ENCODE results near the gene LCN9.

LCN9 gene

DNA sequence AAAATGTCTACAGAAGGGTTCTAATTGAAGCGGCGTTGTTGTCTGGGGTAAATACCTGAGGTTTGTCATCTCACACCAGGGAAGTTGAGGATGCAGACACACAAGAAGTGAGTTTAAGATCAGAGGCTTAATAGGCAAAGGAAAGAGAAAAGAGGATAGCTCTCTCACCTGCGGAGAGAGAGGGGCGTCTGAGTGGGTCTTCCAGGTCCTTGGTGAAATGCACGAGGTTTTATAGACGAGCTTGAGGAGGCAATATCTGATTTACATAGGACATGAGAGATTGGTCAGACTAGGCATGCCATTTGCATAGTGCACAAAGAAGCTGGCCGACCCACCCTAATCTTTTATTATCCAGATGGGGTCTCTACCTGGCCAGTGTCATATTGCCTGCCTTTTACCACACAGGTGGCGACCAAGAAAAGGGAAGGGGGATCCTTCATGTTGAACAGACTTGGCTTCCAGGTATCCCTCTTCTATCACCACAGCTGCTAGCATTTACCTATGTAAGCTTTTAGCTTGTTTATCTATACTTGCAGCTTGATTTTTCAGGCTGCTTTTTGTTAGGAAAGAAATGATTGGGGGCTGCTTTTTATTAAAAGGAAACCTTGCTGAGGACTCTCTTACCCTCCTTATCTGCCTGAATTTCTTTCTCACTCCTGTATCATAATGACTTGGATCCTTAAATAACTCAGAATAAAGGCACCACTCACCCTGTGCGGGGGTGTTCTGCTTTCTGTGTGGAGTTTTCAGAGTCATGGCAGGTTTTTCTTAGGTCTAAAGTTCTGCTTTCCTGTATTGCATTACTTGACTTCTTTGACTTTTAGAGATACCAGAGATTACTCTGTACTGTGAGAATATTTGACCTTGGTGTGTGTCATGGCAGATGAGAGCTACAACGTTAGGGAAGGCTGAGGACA lies 14.4 kb upstream of the LCN9 start:
- H3K9me3 ChIP-seq (ENCODE audit: control insufficient read depth, insufficient read depth, low read depth, low read length), result peaks cover 87% of the 10 kb centered on the region
- H3K4me3 ChIP-seq (ENCODE audit: low read depth, low read length), result peak overlapping the region; percentile 12; the same call in 1 of the 2 replicates
- no peaks in the 10 kb centered on the region for H3K4me1 ChIP-seq (ENCODE audit: control insufficient read depth, insufficient read depth, low read length)
- H3K27ac ChIP-seq (ENCODE audit: low read depth, low read length), result no peak overlapping the region
- no peaks in the 10 kb centered on the region for H3K27me3 ChIP-seq (ENCODE audit: control insufficient read depth, insufficient read depth, low read length)
- no peak overlapping the region for H3K9ac ChIP-seq (ENCODE audit: low read length)
- no peaks in the 10 kb centered on the region for H3K36me3 ChIP-seq (ENCODE audit: control insufficient read depth, insufficient read depth, low read length)

- Histone ChIP-seq H3K4me1 (ENCODE audit: control insufficient read depth, insufficient read depth, low read length) (no peaks in the 10 kb centered on the region), H3K4me3 (ENCODE audit: low read depth, low read length) (peak overlapping the region; percentile 12; the same call in 1 of the 2 replicates), H3K36me3 (ENCODE audit: control insufficient read depth, insufficient read depth, low read length) (no peaks in the 10 kb centered on the region), H3K27ac (ENCODE audit: low read depth, low read length) (no peak overlapping the region), H3K9ac (ENCODE audit: low read length) (no peak overlapping the region), H3K9me3 (ENCODE audit: control insufficient read depth, insufficient read depth, low read depth, low read length) (peaks cover 86% of the 10 kb centered on the region), H3K27me3 (ENCODE audit: control insufficient read depth, insufficient read depth, low read length) (no peaks in the 10 kb centered on the region)
These were observed 13.6 kb upstream of the LCN9 start for GRCh38 chr9:135649508-135649907.

GRCh38 chr9:135650408-135650807 lies 12.7 kb upstream of the LCN9 start:
- no peaks in the 10 kb centered on the region for H3K36me3 ChIP-seq (ENCODE audit: control insufficient read depth, insufficient read depth, low read length)
- H3K4me3 ChIP-seq (ENCODE audit: low read depth, low read length), result peak overlapping the region; percentile 6; the same call in 1 of the 2 replicates
- H3K9me3 ChIP-seq (ENCODE audit: control insufficient read depth, insufficient read depth, low read depth, low read length), result peaks cover 86% of the 10 kb centered on the region
- no peak overlapping the region for H3K9ac ChIP-seq (ENCODE audit: low read length)
- H3K27ac ChIP-seq (ENCODE audit: low read depth, low read length), result no peak overlapping the region
- no peaks in the 10 kb centered on the region for H3K4me1 ChIP-seq (ENCODE audit: control insufficient read depth, insufficient read depth, low read length)
- H3K27me3 ChIP-seq (ENCODE audit: control insufficient read depth, insufficient read depth, low read length), result no peaks in the 10 kb centered on the region

- Histone ChIP-seq H3K4me3 (ENCODE audit: low read depth, low read length) (no peak overlapping the region), H3K36me3 (ENCODE audit: control insufficient read depth, insufficient read depth, low read length) (no peaks in the 10 kb centered on the region), H3K27ac (ENCODE audit: low read depth, low read length) (no peak overlapping the region), H3K9ac (ENCODE audit: low read length) (no peak overlapping the region), H3K9me3 (ENCODE audit: control insufficient read depth, insufficient read depth, low read depth, low read length) (peaks cover 57% of the 10 kb centered on the region), H3K4me1 (ENCODE audit: control insufficient read depth, insufficient read depth, low read length) (no peaks in the 10 kb centered on the region), H3K27me3 (ENCODE audit: control insufficient read depth, insufficient read depth, low read length) (no peaks in the 10 kb centered on the region)
These were observed 7.8 kb upstream of the LCN9 start for GRCh38 chr9:135655317-135655716.

GRCh38 chr9:135657416-135657815 lies 5.7 kb upstream of the LCN9 start:
- no peak overlapping the region for H3K4me3 ChIP-seq (ENCODE audit: low read depth, low read length)
- H3K36me3 ChIP-seq (ENCODE audit: control insufficient read depth, insufficient read depth, low read length), result no peaks in the 10 kb centered on the region
- H3K4me1 ChIP-seq (ENCODE audit: control insufficient read depth, insufficient read depth, low read length), result peaks cover 4% of the 10 kb centered on the region; the same call in 1 of the 2 replicates
- no peak overlapping the region for H3K9ac ChIP-seq (ENCODE audit: low read length)
- no peaks in the 10 kb centered on the region for H3K27me3 ChIP-seq (ENCODE audit: control insufficient read depth, insufficient read depth, low read length)
- H3K9me3 ChIP-seq (ENCODE audit: control insufficient read depth, insufficient read depth, low read depth, low read length), result peaks cover 44% of the 10 kb centered on the region
- no peak overlapping the region for H3K27ac ChIP-seq (ENCODE audit: low read depth, low read length)

- no peaks in the 10 kb centered on the region for H3K36me3 ChIP-seq (ENCODE audit: control insufficient read depth, insufficient read depth, low read length)
- H3K9ac ChIP-seq (ENCODE audit: low read length), result no peak overlapping the region
- no peaks in the 10 kb centered on the region for H3K27me3 ChIP-seq (ENCODE audit: control insufficient read depth, insufficient read depth, low read length)
- peaks cover 4% of the 10 kb centered on the region; the same call in 1 of the 2 replicates for H3K4me1 ChIP-seq (ENCODE audit: control insufficient read depth, insufficient read depth, low read length)
- H3K4me3 ChIP-seq (ENCODE audit: low read depth, low read length), result no peak overlapping the region
- no peak overlapping the region for H3K27ac ChIP-seq (ENCODE audit: low read depth, low read length)
- H3K9me3 ChIP-seq (ENCODE audit: control insufficient read depth, insufficient read depth, low read depth, low read length), result peaks cover 32% of the 10 kb centered on the region
These were observed 3.9 kb upstream of the LCN9 start for GRCh38 chr9:135659252-135659651.

DNA sequence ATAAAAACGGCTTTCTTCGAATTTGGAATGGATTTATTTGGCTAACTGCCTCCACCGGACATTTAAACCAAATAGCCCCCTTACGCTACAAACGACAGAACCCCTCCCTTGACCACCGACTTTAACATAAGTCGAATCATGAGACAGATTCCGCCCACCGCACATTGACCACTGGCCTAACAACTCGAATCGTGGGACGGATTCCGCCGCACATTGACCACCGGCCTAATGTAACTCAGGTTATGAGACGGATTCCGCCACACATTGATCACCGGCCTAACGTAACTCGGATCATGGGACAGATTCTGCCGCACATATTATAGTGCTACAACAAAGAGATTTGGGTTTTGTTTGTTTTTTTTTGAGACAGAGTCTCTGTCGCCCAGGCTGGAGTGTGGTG lies 2.7 kb upstream of the LCN9 start:
- peaks cover 4% of the 10 kb centered on the region; the same call in 1 of the 2 replicates for H3K4me1 ChIP-seq (ENCODE audit: control insufficient read depth, insufficient read depth, low read length)
- no peak overlapping the region for H3K27ac ChIP-seq (ENCODE audit: low read depth, low read length)
- H3K4me3 ChIP-seq (ENCODE audit: low read depth, low read length), result no peak overlapping the region
- no peak overlapping the region for H3K9ac ChIP-seq (ENCODE audit: low read length)
- peaks cover 21% of the 10 kb centered on the region for H3K9me3 ChIP-seq (ENCODE audit: control insufficient read depth, insufficient read depth, low read depth, low read length)
- H3K36me3 ChIP-seq (ENCODE audit: control insufficient read depth, insufficient read depth, low read length), result no peaks in the 10 kb centered on the region
- no peaks in the 10 kb centered on the region for H3K27me3 ChIP-seq (ENCODE audit: control insufficient read depth, insufficient read depth, low read length)

DNA sequence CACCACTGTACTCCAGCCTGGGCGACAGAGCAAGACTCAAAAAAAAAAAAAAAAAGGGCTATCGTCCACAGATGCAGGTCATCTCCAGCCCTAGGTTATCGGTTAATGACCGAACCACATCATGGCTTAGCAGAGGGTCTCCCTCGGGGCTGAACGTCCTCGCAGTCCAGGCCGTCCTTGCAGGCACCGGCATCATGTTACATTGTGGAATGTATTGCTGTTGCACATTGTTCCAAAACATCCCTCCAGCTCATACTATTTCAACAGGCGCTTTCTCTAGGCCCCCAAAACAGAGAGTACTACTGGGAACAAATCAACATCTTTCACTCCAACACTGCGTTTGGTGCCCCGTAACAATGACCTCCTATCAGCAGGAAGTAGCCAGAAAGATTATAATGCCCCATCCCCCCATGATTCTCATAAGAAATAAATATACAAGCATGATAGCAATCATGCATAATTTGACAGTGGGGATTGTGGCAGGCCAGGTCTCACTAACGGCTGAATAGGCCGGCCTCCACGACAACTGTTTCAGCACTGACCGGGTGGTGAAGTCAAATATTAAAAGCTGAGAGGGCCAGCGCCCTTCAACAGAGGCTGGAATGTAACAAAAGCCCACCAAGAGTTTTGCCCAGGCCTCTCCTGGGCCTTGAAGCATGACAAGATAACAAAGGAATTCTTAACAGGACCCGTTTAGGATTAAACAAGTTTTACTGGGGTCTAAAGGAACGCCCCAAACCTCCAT lies 1.1 kb upstream of the LCN9 start:
- H3K27me3 ChIP-seq (ENCODE audit: control insufficient read depth, insufficient read depth, low read length), result no peaks in the 10 kb centered on the region; the same call in 1 of the 2 replicates
- peaks cover 14% of the 10 kb centered on the region for H3K9me3 ChIP-seq (ENCODE audit: control insufficient read depth, insufficient read depth, low read depth, low read length)
- H3K4me1 ChIP-seq (ENCODE audit: control insufficient read depth, insufficient read depth, low read length), result peaks cover 4% of the 10 kb centered on the region; the same call in 1 of the 2 replicates
- H3K9ac ChIP-seq (ENCODE audit: low read length), result no peak overlapping the region
- no peak overlapping the region for H3K4me3 ChIP-seq (ENCODE audit: low read depth, low read length)
- no peak overlapping the region for H3K27ac ChIP-seq (ENCODE audit: low read depth, low read length)
- H3K36me3 ChIP-seq (ENCODE audit: control insufficient read depth, insufficient read depth, low read length), result no peaks in the 10 kb centered on the region

- Histone ChIP-seq H3K4me3 (ENCODE audit: low read depth, low read length) (no peak overlapping the region), H3K27ac (ENCODE audit: low read depth, low read length) (no peak overlapping the region), H3K36me3 (ENCODE audit: control insufficient read depth, insufficient read depth, low read length) (no peaks in the 10 kb centered on the region), H3K9ac (ENCODE audit: low read length) (no peak overlapping the region), H3K9me3 (ENCODE audit: control insufficient read depth, insufficient read depth, low read depth, low read length) (peaks cover 5% of the 10 kb centered on the region), H3K27me3 (ENCODE audit: control insufficient read depth, insufficient read depth, low read length) (no peaks in the 10 kb centered on the region; the same call in 1 of the 2 replicates), H3K4me1 (ENCODE audit: control insufficient read depth, insufficient read depth, low read length) (peaks cover 4% of the 10 kb centered on the region; the same call in 1 of the 2 replicates)
These were observed 302 bp downstream of the LCN9 start for GRCh38 chr9:135663451-135663770.

- H3K4me3 ChIP-seq (ENCODE audit: low read depth, low read length), result no peak overlapping the region
- H3K36me3 ChIP-seq (ENCODE audit: control insufficient read depth, insufficient read depth, low read length), result no peaks in the 10 kb centered on the region
- no peaks in the 10 kb centered on the region; the same call in 1 of the 2 replicates for H3K27me3 ChIP-seq (ENCODE audit: control insufficient read depth, insufficient read depth, low read length)
- no peak overlapping the region for H3K9ac ChIP-seq (ENCODE audit: low read length)
- H3K9me3 ChIP-seq (ENCODE audit: control insufficient read depth, insufficient read depth, low read depth, low read length), result peaks cover 8% of the 10 kb centered on the region
- no peak overlapping the region for H3K27ac ChIP-seq (ENCODE audit: low read depth, low read length)
- H3K4me1 ChIP-seq (ENCODE audit: control insufficient read depth, insufficient read depth, low read length), result peaks cover 4% of the 10 kb centered on the region; the same call in 1 of the 2 replicates
These were observed 748 bp downstream of the LCN9 start for GRCh38 chr9:135663857-135664256.

DNA sequence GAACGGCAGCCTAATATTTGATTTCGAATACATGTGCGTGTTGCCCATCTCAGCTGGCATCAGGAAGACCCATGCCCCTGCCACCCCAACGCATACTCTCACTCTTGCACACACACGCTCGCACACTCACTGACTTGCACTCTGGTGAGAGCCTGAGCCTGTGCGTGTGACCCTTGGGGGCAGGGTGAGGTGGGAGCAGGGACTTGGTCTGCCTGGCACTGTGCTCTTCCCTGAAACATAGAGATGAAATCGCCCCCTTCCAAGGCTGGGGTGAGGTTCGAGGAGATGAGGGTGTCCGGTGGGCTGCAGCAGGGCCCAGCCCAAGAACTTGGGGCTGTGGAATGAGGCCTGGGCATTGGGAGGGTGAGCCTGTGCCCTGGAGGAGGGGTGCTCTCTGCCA lies 1.2 kb downstream of the LCN9 start:
- Histone ChIP-seq H3K36me3 (ENCODE audit: control insufficient read depth, insufficient read depth, low read length) (no peaks in the 10 kb centered on the region), H3K9ac (ENCODE audit: low read length) (no peak overlapping the region), H3K27ac (ENCODE audit: low read depth, low read length) (no peak overlapping the region), H3K27me3 (ENCODE audit: control insufficient read depth, insufficient read depth, low read length) (no peaks in the 10 kb centered on the region; the same call in 1 of the 2 replicates), H3K4me3 (ENCODE audit: low read depth, low read length) (no peak overlapping the region), H3K9me3 (ENCODE audit: control insufficient read depth, insufficient read depth, low read depth, low read length) (peaks cover 12% of the 10 kb centered on the region), H3K4me1 (ENCODE audit: control insufficient read depth, insufficient read depth, low read length) (peaks cover 4% of the 10 kb centered on the region; the same call in 1 of the 2 replicates)
